Skin of body (tissue), 2 donors: Measurements from ENCODE around the gene PRR3. TPM values are rescaled to one million over a fixed set of nuclear protein-coding genes. Genes with fewer than 3 reads are reported as not detected.

Experiments used
- DNase-seq: peaks from one replicate; lab custom pipeline; 2025; lab: John Stamatoyannopoulos, UW
- total RNA-seq: library from RNA; depleted of rRNA; stranded (reverse); fragments of >200 nt; gene quantifications from one replicate; pipeline ENCODE4 v1.2.3, GENCODE V29; 2014

Gene PRR3
- total RNA-seq, 1 donor from 2014 or later, result 6.6 TPM

DNA sequence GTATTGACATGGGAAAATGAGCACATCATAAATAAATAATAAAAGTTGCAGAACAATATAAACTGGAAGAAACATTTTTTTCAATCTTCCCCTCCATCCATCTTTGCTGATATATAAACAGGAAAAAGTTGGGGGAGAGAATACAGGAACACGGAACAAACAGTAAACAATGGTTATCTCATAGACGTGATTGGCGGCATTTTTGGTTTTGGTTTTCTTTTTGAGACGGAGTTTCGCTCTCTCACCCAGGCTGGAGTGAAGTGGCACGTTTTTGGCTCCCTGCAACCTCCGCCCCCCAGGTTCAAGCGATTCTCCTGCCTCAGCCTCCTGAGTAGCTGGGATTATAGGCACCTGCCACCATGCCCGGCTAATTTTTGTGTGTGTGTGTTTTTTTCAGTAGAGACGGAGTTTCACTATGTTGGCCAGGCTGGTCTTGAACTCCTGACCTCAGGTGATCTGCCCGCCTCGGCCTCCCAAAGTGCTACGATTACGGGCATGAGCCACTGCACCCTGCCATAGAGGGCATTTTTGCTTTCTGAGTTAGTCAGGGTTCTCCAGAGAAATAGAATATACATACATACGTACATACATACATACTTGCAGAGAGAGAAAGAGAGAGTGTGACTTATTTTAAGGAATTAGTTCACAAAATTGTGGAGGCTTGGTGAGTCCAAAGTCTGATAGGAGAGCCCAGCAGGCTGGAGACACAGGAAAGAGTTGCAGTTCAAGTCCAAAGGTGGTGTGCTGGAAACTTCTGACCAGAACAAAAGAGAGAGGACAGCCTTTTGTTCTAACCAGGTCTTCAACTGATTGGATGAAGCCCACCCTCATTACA lies 23.4 kb upstream of the PRR3 start:
- no peak for DNase-seq

DNA sequence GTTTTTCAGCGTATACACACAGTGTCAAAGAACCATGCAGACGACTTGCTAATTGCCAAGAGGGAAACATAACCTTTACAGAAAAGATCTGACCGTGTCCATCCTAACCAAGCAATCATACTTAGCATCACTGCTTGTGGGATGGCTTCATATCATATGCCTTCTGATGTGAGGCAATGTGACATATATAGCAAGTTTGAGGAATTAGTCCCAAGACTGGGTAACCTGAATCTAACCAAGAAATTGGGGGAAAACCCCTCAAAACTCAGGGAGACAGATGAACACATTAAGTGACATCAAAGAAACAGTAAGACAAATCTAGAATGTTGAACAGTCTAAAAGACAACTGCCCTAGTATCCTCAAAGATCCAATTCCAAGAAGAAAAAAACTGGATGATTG lies 19.2 kb upstream of the PRR3 start:
- no peak for DNase-seq

DNA sequence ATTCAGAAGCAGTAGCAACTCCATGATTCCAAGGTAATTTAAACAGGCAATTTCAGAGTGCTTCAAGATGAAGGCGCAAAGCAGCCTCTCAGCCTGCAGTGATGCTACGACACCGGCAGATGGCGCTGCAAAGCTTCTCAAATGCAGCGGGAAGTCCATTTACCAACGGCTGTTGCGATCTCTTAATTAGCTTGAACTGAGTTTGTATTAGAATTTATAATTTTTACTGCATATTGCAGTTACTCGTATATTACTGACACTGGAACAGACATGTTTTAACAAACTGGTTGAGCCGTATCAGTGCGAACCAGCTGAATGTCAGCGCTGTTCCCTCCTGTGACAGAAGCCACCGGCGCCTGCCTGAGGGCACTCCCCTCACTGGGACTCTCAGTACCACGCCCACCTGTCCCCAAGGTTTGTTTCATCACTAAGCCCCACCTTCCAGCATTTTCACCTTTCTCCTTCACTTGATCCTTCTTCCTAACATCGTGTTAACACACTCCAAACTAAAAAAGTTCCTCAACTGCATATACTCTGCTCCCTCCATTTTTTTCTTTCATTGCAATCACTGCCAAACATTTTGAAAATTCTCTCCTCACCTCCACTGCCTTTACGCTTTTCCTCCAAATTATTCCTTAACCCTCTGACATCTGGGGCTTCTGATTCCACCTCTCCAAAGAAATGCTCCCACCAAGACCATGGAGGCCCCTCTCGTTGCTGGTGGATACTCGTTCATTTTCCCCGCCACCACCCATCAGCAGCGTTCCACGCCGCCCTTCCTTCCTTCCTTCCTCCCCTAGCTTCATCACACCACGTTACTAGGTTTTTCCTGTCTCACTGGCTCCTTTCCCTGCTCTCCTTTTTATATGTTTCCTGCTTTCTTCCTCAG lies 15.3 kb upstream of the PRR3 start:
- DNase-seq, result peak; percentile 73

DNA sequence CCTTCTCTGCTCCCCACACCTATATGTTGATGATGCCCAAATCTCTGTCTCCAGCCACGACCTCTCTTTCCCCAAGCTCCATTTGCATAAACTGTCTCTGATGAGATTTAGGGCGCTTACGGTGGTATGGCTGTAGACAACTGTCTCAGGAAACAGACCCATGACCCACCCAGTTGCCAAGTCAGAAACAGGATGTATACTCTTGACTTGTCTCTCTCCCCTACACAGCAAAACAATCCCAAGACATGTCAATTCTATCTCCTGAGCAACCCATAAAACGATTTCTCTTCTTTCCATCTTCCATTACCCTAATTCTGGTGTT lies 14.7 kb upstream of the PRR3 start:
- no peak for DNase-seq

DNA sequence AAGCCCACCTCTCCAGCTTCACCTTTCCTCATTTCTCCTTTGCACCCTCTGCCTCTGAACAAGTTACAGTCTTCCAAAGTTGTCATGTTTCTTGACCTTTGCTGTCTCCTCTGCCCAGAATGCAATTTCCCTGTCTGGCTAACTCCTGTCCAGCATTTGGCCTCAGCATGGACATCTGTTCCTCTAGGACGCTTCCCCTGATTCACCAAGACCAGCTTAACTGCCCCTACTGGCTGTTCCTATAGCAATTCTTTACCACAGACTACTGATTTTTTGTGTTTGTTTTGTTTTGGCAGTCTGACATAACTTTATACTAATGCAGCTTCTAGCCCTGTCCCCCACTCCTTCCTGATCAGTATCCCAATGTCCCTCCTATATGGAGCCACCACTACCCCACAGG lies 14.2 kb upstream of the PRR3 start:
- DNase-seq, result no peak

DNA sequence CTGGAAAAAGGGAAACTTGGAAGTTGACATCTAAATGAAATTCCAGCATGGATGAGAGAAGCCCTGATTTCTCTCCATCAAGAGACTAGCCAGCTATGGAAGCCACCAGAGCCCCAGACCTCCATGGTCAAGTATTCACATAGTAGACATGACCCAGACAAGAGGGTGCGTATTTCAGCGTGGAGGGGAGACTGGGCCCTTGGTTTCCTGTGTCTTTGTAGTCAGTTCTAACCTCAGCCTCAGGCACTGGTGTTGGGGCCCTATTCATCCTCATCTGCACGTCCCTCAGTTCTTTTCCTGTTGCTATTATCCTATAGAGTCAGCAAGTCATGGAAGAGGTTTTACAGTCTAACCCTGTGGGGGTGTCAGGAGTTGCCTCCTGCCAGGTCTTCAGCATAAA lies 13.3 kb upstream of the PRR3 start:
- DNase-seq, result no peak

DNA sequence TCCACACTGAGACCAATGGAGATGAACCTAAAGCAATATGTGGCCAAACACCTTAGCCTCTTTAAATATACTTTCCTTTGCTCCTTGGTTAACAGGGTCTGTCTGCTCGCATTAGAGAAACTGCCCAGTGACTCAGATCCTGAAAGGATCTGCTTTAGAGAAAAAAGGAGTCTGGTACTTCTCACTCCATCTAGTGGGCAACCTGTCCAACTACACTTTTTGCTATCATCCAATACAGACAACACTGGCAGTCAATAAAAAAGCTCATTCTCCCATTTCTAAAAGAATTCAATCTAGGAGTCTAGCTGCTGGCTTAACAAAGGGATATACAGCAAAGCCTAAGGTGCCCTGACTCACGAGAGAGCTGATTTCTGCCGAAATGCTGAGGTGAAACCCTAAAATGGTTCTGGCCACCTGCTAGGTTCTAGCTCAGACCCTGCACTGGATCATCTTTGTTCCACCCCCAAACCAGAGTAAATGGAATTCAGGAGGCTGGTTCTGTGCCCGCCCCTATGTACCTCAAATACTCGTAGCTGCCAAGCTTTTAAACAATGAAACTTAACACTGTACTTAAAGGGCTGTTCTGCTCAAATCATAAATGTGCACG lies 12.3 kb upstream of the PRR3 start:
- peak; percentile 32 for DNase-seq

DNA sequence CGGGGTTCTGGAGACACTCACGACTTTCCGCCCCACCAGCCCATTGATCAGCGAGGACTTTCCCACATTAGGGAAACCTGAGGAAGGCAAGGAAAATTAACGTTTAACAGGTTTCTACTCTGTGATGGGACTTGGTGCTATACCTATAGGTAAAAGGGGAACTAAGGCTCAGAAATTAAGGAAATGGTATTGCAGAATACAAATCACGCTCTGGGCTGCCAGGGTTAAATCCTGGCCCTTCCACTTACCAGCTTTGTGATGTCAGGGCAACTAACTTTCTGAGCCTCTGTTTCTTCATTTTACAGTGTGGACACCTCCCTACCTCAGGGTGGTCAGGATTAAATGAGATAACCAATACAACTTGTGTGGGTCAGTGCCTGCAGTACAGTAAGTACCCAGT lies 9.6 kb upstream of the PRR3 start:
- no peak for DNase-seq

DNA sequence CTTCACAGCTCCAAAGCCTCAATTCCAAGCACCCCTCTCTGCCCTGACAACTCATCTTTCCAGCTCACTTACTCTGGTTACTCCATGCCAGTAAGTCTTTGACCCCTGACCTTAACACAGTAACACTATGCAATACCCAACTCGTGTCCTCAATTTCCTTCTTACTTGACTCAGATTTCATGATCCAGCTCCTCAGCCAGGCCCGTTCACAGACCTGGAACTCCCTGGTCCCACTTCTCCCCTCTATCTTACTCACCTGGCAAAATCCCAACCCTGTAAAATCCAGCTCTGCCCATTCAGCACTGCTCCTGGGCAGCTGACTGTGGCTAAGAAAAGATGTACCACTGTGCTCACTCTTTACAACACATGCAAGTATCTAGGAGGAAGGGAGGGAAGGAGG lies 8.7 kb upstream of the PRR3 start:
- no peak for DNase-seq

DNA sequence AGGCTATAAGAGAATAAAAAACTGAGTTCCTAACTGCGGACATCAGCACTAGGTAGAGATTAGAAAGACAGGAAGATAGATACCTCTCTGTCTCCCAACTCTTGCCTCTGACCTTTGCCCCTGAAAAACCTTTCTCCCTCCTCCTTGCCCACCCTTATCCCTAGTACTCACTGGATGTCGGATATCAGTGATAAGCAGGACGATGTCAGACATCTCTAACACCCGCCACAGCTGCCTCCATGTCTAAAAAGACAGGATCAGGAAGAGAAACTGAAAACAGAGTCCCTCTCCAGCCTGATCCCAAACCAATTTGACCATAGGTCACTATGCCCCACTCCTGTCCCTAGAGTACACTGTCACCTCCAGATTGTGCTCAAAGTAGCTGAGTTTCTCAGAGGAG lies 2.7 kb upstream of the PRR3 start:
- no peak for DNase-seq

DNA sequence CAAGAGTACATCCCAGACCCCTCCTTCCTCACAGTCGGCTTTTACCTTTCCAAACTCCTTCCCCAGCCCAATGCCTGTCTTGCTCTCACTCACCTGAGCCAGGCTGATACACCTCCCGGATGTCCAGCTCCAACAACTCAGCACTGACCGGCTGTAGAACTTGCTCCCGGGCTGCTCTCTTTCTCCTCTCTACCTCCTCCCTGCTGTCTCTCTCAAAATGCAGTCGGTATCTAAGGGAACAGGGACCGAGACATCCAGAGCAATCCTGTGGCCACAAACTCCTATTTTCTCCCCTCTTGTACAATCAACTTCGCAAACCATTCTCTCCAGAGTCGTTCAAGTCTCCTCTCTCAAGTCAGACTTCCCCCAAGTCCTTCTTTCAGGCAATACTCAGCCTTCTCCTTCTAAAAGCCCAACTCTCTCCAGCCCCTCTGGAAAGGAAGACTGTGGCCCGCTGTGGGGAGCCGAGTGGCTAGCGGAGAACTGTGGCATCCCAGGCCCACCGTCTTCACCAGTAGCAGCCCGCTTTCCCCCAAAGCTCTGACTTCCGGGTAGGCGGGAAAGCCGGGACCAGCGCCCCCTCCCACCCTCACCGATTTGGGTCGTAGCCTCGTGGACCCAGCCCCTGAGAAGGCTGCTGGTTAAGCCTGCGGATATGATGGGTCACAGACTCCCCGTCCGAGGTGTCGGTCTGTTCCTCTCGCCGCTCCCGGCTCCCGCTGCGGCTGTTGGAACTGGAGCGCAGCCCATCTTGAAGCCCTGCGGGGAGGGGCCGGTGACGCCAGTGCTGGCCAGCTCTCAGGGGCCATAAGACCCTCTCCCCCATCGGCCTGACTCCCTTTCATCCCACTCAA lies 1.9 kb upstream of the PRR3 start:
- no peak for DNase-seq

DNA sequence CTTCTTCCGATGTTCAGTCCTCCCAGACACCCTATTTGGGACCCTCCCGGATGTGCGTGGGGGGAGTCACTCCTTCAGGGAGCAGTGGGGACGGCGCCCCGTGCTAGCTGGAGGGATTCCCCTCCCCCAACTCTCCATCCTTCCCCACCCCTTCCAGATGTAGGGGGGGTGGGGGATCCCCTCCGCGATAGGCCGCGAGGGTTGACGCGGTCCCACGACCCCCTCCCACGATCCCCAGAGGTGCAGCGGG lies 1.4 kb upstream of the PRR3 start:
- peak; percentile 91 for DNase-seq

DNA sequence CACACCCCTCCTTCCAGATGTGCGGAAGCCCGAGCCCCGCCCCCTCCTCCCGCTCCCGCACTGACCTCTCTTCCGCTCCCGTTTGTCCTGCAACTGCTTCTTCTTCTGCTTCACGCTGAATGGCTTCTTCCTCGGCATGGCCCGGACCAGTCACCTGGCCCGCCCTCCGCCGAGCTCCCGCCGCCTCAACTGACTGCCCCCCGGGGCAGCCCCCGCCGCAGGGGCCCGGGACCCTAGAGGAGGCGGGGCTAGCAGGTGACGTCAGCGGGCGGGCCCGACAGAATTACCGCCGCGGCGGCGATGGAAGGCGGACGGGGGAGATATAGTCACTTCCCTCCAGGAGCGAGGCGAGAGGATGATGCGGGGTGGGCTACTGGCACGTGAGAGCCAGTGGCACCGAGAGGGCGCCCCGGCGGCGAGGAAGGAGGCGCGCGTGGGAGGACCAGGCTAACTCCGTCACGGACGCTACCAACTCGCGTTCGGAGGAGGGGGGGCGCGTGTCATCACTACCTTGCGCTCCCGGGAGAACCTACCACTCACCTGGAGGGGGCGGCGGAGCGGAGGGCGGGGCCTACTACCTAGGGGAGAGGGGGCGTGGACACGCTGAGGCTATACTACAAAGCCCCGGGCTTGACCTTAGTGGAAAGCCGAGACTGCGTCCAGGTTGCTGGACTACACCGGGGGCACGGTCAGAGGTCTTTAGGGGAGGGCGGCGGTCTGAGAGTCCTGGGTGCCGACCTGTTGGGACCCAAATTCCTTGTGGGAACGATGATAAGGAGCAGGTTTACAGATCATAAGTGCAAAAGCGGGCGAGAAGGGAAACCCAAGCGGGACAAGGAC lies 809 bp upstream of the PRR3 start, which contains the start of gene GNL1:
GNL1 (minus strand) TSS at position 424 of the 840 bp plus-strand sequence; CDS start at position 138, 286 bp downstream.
- DNase-seq, result peak; percentile 94

DNA sequence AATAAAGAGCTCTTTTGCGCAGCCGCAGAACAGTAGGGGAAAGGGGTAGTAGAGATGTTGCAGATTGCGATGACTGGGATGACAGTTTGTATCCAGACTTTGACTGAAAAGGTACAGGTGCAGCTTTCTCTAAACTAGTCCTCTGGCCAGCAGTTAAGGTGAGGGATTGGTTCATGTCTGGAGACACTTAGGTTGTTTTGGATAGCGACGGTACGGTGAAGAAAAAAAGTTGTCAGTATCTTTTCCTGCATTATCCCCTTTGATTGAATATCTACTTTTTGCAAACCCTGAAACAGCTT lies 537 bp downstream of the PRR3 start:
- DNase-seq, result no peak

DNA sequence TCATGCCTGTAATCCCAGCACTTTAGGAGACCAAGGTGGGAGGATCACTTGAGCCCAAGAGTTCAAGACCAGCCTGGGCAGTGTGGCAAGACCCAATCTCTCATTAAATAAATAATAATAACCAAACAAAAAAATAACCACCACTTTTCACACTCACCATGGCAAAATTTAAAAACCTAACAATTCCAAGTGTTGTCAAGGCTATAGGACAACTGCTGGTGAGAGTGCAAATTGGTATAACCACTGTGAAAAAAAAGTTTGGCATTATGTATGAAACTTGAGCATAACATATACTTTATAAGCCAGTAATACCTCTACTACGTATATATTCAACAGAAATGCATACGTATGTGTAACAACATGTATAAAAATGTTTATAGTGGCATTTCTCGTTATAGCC lies 3.8 kb downstream of the PRR3 start:
- DNase-seq, result no peak

DNA sequence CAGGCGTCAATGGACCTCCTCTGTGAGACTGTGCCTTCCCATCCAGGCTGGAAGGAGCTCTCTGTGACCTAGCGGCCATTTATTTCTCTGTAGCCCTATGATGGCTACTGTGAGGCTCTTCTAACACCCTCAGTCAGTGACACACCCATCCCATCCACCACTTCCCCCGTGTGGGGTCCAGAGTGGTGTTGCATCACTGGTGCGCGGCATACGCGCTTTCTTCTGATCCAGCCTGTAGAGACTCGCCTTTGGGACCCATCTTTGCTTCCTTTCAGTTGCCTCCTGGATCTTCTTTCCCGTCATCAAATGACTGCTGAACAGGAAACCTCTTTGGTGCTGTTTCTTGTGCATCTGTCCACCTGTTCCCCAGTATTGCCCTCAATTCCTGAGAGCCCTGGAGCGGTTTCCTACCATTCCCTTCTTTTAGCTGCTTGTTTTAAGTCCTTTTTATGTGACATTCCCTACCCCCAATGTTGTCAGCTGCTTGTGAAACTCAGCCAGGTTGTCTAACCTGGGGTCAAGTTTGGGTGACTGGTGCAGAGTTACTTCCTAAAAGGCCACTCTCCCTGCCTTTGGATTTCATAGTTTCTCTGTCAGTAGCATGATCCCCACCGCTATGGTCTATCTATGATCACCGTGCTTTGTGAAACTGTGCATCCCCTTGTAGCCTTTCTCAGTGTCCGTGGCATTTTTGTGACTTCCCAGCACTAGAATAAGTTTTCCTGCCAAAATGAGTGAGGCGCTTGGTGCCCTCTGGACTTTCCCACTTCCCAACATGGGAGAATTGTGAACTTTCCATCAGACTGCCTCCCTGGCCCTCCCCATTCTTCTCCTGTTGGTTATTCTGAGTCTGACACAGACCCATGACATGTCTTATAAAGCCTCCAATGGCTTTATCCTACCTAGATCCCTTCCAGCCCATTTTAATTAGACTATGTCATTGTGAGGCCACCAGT lies 5.7 kb downstream of the PRR3 start:
- DNase-seq, result no peak

DNA sequence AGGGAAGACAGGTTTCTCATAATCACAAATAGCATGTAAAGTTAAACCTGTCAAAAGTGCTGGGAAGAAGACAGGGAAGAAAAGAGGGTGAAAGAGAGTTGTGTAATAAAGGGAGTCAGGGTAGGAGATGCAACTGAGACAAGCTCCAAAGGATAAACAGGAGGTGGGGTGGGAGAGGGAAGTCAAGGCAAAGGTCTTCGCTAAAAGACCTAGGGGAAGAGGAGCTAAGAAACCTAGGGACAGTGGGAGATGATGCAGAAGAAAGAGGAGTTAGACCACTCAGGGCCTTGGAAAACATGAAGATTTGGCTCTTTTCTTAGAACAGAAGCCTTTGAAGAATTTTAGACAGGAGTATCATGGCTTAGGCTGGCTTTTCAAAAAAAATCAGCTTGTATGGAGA lies 7.0 kb downstream of the PRR3 start:
- no peak for DNase-seq

DNA sequence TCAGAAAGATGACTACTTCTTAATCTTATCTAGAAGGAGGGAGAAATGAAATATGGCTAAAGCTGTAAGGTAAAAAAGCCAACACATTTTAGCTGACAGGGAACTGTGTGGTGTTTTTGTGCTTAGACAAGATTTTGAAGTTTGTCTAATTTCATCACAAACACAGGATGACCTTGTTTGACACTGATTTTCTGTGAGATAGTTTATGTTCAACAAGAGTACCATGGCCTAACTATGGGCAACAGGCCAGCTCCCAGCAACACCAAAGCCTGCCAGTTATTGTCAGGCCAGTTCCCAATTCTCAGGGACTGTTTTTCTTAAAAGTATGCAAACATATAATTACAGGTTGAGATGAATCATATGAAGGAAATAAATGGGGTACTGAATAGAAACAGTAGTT lies 8.7 kb downstream of the PRR3 start:
- no peak for DNase-seq

DNA sequence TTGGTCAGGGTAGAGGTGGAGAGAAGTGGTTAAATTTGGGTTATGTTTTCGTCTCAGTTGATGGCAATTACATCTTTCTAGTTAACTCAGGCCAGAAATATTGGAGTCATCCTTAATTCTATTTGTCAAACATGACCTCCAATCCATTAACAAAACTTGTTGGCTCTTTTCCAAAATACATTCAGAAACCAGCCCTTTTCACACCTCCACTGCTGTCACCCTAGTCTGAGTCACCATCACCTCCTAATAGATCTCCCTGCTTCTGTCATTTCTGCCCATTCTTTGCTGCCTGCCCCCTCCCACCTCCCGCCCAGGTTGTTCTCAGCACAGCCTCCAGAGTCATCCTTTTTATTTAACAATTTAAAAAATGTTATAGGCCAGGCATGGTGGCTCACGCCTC lies 11.2 kb downstream of the PRR3 start:
- no peak for DNase-seq

DNA sequence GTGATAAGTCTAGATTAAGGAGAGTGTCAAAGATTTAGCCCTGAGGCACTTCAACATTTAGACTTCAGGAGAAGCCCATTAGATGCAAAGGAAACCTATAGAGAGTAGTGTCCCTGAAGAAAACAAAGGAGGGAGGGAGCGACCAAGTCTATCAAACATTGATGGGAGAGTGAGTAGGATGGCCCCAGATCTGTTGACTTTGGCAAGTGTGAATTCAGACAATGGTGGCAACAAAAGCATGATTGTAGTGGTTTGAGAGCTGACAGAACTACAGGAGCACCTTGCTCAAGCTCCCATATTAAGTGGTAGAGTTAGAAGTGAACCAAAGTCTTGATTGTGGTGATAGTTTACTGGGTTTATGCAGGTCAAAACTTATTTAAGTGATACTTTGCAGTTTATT lies 13.2 kb downstream of the PRR3 start:
- no peak for DNase-seq
